GM10248 (cell line): ENCODE data around the gene CCSER2.
A peak's percentile ranks its signal among the peaks of the same experiment; 100 is the strongest.

Experiments
- CTCF ChIA-PET: fragments of 300-600 bp; sonication (Branson Sonifier 250); formaldehyde crosslinking; extraction: SDS; loops from one replicate; lab custom pipeline; 2021; ENCODE audit warnings: antibody characterized with exemption; lab: Yijun Ruan, JAX
- POLR2A ChIA-PET: fragments of 350-650 bp; sonication (Branson Sonifier 250); formaldehyde crosslinking; extraction: SDS; loops from one replicate; lab custom pipeline; 2020; ENCODE audit warnings: antibody characterized with exemption; lab: Yijun Ruan, JAX
- DNase-seq: peaks from one replicate; pipeline ENCODE4 v3.0.0; 2012; ENCODE audit errors: extremely low spot score
- CTCF ChIP-seq: IDR thresholded peaks from 2 replicates; pipeline ENCODE4 v1.5.1; 2012; ENCODE audit warnings: mild to moderate bottlenecking, low read depth; ENCODE audit errors: extremely low read depth, missing control alignments, control extremely low read depth

CCSER2 gene

GRCh38 chr10:84371944-84372343, 43.6 kb downstream of the CCSER2 start:
- ChIA-PET CTCF (interaction anchor here (0.9 to 6.5 kb wide), 6 partner anchors 11 to 165 kb away, joined by 3 to 99 read pairs (median 5); no protein-coding TSS in a partner anchor), POLR2A (no interaction called here)
- TF ChIP-seq CTCF = no peak
- DNase-seq = no peak

- ChIA-PET CTCF (interaction anchor here (0.7 to 6.5 kb wide), 7 partner anchors 11 to 164 kb away, joined by 3 to 99 read pairs (median 5); no protein-coding TSS in a partner anchor), POLR2A (no interaction called here)
- no peak for TF ChIP-seq CTCF
- DNase-seq = no peak
Observed at GRCh38 chr10:84373000-84373399, 44.6 kb downstream of the CCSER2 start.

GRCh38 chr10:84374455-84374854, 46.1 kb downstream of the CCSER2 start:
- no peak for DNase-seq
- no peak for TF ChIP-seq CTCF
- ChIA-PET POLR2A (no interaction called here), CTCF (interaction anchor here (0.7 to 6.5 kb wide), 12 partner anchors 9 to 168 kb away, joined by 3 to 99 read pairs (median 5); no protein-coding TSS in a partner anchor)

GRCh38 chr10:84375011-84375410, 46.6 kb downstream of the CCSER2 start:
- peak; percentile 16 for DNase-seq
- CTCF ChIA-PET = interaction anchor here (0.7 to 6.5 kb wide), 11 partner anchors 9 to 162 kb away, joined by 3 to 99 read pairs (median 5); no protein-coding TSS in a partner anchor
- TF ChIP-seq CTCF = peak; percentile 68
- POLR2A ChIA-PET = no interaction called here

GRCh38 chr10:84375881-84376280, 47.5 kb downstream of the CCSER2 start:
- CTCF ChIA-PET = interaction anchor here (0.7 to 6.5 kb wide), 5 partner anchors 11 to 161 kb away, joined by 3 to 99 read pairs (median 6); no protein-coding TSS in a partner anchor
- no peak for TF ChIP-seq CTCF
- POLR2A ChIA-PET = no interaction called here
- DNase-seq = no peak

GRCh38 chr10:84388148-84388547, 59.8 kb downstream of the CCSER2 start:
- no peak for DNase-seq
- POLR2A ChIA-PET = no interaction called here
- CTCF ChIA-PET = interaction anchor here (0.9 kb wide), 1 partner anchor 13 kb away, joined by 3 read pairs; no protein-coding TSS in a partner anchor
- no peak for TF ChIP-seq CTCF

- ChIA-PET POLR2A (no interaction called here), CTCF (no interaction called here)
- no peak for TF ChIP-seq CTCF
- no peak for DNase-seq
Observed at GRCh38 chr10:84390364-84390763, 62.0 kb downstream of the CCSER2 start.
